OCI-M2 (cell line): Measurements from ENCODE around the gene NEK11.
"Not testable (repeated sequence)": the region's sequence is repeated elsewhere in the genome, so short reads cannot be mapped to it uniquely, and the experiment has no call there.

Source experiments
- DNase-seq: peaks from one replicate; lab custom pipeline; 2025; ENCODE audit not compliant: unreplicated experiment; lab: John Stamatoyannopoulos, UW

NEK11 gene

GRCh38 chr3:131353986-131354385, 327.3 kb downstream of the NEK11 start:
- DNase-seq, result no peak

- no peak for DNase-seq
These were observed 329.4 kb downstream of the NEK11 start for GRCh38 chr3:131356006-131356595.

DNA sequence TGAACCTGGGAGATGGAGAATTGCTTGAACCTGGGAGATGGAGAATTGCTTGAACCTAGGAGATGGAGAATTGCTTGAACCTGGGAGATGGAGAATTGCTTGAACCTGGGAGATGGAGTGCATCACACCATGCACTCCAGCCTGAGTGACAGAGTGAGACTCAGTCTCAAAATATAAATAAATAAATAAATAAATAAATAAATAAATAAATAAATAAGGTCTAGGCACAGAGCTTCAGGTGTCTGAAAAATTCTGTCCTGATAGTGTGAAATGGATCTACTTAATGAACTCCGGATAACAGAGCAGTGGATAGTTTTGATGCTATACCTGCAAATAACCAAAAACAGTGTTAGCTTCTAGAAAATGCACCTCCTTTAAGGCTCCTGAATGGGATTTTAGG, 330.6 kb downstream of the NEK11 start:
- no peak for DNase-seq

DNA sequence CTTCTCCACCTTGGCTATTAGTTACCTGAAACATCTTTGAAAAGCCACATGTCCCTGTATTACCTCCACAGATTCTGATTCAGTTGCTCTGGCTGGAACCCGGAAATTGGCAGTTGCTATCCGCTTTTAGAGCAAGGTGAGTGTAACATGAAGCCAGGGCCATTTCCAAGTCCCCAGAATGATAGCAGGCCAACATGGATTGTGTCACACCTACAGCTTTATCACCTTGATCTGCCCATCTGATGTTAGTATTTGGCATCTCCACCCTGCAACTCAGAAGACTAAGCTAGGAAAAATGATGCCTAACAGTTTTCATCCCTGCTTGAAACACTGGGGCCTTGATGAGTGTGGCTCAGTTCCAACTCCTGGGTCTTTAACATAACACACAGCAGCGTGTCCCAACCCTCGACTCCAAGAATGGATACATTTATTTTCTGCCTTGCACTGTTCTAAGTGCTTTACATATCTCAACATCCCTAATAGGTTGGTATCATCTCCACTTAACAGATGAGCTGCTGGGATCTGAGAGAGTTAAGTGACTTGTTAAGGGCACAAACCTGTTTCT, 333.6 kb downstream of the NEK11 start:
- no peak for DNase-seq

DNA sequence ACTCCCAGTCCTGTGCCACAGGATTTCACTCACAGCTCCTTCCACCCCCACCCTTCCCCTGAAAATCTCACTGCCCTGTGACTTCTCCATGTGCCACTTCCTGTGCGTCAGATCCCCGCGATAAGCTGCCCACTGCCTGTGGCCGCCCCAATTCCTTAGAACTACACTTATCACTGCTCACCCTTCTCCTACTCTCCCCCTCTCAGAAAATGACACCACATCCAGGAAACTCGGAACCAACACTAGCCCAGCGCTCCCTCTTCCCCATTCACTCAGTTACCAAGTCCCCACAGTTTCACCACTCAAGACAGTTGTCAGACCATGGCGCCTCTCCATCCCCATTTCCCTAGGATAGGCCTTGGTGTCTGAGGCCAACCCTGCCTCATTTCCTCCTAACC, 334.4 kb downstream of the NEK11 start:
- not testable (repeated sequence) for DNase-seq

GRCh38 chr3:131361464-131362421, 335.1 kb downstream of the NEK11 start:
- no peak for DNase-seq

- no peak for DNase-seq
These were observed 336.6 kb downstream of the NEK11 start for GRCh38 chr3:131363275-131363674.

- no peak for DNase-seq
These were observed 344.4 kb downstream of the NEK11 start for GRCh38 chr3:131370935-131371687.

DNA sequence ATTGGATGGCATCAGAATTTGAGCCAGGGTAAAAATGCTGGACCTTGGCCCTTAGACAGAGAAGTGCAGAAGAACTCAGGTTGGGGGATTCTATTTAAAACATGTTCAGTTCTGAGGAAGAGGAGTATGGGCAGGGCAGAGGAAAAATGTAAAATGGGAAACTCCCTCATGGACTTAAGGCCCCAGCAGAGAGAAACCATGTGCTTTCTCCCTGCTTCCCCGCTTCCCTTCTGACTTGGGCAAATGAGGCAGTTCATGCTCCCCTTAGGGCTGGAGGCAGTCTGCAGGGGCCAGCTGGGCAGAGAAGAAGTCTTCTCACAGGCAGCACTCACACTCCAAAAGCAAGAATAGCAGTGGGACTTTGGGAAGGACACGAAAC, 345.0 kb downstream of the NEK11 start:
- DNase-seq, result no peak

DNA sequence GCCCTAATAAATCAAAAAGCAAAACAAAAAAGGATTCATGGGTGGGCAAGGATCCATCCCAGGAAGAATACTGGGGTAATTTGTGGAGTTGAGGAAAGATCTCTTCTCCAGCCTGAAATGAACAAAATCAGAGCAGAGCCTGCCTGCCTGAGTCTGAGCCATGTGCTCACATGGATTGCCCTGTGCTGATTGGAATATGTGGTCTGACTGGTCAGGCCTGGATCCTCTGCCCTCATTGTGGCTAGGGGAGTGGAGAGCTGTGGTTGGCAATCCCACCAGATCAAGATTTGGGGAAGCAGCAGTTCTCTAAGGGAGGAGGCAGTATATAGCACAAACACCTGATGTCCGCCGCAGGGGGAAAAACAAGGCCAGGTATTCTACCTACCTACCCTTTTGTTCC, 348.1 kb downstream of the NEK11 start:
- DNase-seq, result no peak

- DNase-seq, result not testable (repeated sequence)
These were observed 354.3 kb downstream of the NEK11 start for GRCh38 chr3:131380821-131381444.

DNA sequence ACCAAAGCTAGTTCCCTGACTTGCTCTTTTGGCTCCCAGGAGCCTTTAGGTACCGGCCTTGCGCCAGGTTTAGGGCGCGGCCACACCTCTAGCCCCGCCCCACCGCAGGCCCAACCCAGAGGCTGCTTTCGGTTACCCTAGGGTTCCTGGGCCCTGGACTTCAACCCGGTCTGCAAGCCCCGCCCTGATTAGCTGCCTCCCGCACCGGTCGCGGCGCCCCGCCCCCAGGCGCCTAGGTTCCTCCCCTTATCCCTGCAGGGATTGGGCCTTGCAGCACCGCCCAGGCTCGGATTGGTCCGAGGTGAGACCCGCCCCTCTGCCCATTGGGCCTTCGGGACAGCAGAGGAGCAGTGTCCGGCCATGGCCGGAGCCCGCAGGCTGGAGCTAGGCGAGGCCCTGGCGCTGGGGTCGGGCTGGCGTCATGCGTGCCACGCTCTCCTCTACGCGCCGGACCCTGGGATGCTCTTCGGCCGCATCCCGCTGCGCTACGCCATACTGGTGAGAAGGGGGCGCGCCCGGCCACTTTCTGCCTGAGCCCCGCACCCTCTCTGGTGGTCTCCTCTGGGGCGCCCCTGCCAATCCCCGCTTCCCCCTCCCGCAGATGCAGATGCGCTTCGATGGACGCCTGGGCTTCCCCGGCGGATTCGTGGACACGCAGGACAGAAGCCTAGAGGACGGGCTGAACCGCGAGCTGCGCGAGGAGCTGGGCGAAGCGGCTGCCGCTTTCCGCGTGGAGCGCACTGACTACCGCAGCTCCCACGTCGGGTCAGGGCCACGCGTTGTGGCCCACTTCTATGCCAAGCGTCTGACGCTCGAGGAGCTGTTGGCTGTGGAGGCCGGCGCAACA, 355.0 kb downstream of the NEK11 start, which contains the start of gene NUDT16:
Gene NUDT16 (plus strand): TSS at position 330 of the 847 bp plus-strand sequence. CDS start 31 bp downstream, at position 361.
- DNase-seq, result peak; percentile 77

DNA sequence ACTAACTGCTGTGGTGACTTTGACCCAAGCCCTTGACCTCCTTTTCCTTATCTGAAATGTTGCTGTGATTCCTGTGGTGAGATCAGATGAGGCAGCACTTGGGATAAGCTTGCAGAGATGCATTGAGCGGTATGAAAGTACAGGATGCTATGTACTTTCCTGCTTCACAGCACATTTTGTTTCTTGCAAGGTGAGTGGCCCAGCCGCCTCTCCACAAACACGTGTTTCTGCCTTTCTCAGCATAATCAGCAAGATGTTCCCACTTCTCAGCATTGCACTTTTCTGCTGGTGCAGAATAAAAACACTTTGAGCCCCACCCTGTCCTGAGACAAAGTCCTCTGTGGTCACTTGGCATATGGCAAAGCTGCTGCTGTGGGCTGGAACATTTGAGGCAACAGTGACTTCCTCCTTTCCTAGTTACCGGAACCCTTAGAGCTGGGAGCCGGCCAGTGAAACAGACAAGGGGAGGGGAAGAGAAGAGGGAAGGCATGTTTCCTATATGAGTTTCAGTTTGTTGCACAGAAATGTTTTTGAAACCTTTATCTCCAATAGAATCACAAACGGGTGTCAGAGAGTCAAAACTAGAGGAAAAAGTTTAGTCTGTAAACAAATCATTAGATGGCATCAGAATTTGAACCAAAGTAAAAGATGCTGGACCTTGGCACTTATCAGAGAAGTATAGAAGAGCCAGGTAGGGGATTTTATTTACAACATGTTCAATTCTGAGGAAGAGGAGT, 359.9 kb downstream of the NEK11 start:
- no peak for DNase-seq

DNA sequence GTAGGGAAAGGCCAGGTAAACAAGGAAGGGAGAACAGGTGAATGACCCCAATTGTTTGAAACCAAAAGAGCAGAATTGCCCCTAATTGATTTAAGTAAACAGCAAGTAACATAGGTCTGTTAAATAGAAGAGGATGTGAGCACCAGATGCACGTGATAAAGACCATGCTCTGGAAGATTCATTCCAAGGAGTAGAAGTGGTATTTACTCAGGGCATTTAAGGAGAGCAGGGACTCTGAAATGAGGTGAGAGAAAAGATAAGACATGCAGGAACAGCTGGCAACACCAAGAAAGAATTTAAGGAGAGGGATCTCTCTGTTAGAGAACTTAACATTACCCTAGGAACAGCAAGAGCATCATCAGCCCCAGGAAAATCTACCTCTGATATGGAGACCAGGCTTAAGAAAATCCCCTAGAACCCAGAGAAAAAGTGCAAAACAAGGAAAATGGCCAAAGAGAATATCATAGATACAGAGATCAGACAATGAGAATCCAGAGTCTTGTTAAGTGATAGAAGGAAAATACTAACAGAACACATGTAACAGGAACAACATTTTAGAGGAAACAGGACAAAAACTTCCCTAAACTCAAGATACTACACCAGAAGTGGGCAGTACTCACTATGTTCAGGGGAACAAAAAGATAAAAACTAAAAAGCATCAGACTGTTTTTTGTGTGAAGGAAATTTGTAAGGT, 361.3 kb downstream of the NEK11 start:
- no peak for DNase-seq

GRCh38 chr3:131388490-131388799, 361.8 kb downstream of the NEK11 start:
- no peak for DNase-seq

- DNase-seq, result no peak
These were observed 363.7 kb downstream of the NEK11 start for GRCh38 chr3:131390331-131390730.

GRCh38 chr3:131393051-131393450, 366.4 kb downstream of the NEK11 start:
- DNase-seq, result no peak

DNA sequence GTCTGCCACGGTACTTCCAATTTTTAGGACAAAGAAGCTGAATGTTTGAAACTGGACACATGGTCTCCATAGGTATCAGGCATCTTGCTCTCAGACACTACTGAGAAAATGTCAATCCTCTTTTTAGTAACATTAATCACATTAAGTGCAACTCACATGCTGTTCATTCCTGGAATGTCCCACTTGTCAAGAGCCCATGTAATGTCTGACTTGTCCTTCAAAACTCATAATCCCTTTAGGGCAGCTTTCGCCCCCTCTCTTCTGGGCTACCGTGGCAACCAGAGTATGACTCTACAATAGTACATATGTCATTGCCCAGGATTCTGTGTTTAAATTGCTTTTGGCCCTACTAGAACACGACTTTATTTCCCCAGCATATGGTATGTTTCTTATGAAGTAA, 367.2 kb downstream of the NEK11 start:
- no peak for DNase-seq

DNA sequence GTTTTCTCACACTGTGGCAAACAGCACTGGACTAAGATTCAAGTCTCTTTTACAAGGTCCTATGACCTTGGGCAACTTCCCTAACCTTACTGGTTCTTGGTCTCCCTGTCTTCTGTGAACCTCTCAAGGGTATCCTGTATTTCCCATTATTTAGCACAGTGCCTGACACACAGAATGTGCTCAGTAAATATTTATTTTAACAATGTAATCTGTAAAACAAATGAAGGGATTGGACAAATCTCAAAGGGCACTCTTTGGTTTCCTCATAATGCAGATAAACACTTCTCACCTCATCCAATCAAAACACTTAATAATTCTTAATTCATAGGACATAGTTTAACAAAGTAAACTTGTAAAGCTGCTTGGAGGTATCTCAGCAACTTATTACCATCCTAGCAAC, 367.7 kb downstream of the NEK11 start:
- DNase-seq, result no peak
